ENCODE results near the gene ARHGEF7.

DNA sequence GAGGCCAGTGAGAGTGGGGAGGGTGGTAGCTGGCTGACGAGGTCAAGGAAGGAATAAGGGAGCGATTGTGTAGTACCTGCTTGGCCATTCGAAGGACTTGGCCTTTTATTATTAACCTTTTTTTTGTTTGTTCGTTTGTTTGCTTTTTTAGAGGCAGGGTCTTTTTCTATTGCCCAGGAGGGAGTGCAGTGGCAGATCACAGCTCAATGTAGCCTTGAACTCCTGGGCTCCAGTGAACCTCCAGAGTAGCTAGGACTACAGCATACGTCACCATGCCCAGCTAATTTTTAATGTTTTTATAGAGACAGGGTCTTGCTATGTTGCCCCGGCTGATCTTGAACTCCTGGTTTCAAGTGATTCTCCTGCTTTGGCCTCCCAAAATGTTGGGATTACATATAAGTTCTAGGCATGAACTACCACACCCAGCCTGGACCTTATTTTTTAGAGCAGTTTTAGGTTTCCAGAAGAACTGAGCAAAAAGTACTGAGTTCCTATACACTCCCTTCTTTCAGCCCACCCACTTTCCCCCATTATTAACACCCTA lies 25.5 kb downstream of the ARHGEF7 start:
- TF ChIP-seq EZH2phosphoT487 (IDR thresholded peaks at IDR 0.05; ENCODE audit: low read depth) (no peak), CTCF (IDR thresholded peaks at IDR 0.05; ENCODE audit: low read depth, low read length) (no peak)

Measured in OCI-LY3 (cell line).